Measurements from ENCODE around the gene NDUFB5. TPM values are rescaled to one million over a fixed set of nuclear protein-coding genes. Genes with fewer than 3 reads are reported as not detected.

NDUFB5 gene
- total and polyA plus RNA-seq, 2 donors (not counting 1 experiment from before 2014, with no cell fraction given), result 16.1 to 52.9 TPM

DNA sequence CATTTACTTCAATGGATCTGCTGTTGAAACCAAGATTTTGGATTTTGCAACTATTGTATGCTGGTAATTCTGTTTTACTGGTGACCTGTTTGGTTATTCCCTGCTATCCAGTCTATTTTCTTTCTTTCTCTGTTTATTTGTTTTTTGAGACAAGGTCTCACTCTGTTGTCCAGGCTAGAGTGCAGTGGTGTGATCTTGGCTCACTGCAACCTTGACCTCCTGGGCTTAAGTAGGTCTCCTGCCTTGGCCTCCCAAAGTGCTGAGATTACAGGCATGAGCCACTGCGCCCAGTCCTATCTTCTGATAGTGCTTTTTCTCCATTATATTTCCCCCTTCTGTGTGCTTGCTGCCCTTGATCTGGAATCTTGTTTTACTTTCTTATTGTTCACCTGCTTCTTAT lies 63.8 kb downstream of the NDUFB5 start:
- no peak overlapping the region for H3K27ac ChIP-seq (ENCODE audit: low read length in 2 of 2)
- Mint-ChIP-seq H3K4me1 (no peaks in the 10 kb centered on the region), H3K27ac (no peak overlapping the region), H3K9me3 (ENCODE audit: insufficient read depth) (no peaks in the 10 kb centered on the region), H3K27me3 (no peaks in the 10 kb centered on the region), H3K4me3 (no peak overlapping the region)
- DNase-seq (no peak), ATAC-seq (ENCODE audit: low read depth) (no peak)
- H3K36me3 ChIP-seq (replicated peaks in 1 of 2; ENCODE audit: control extremely low read depth in 1 of 2, control insufficient read depth in 1 of 2, extremely low read depth in 1 of 2, insufficient read depth in 2 of 2, low read length in 1 of 2), result no peaks in the 10 kb centered on the region
- no peak overlapping the region for H2AFZ ChIP-seq (ENCODE audit: insufficient read depth, low read depth, low read length, poor library complexity, severe bottlenecking)
- POLR2A ChIA-PET, result no interaction called here
- no CpG with 5 or more reads among the region's 1 CpG for WGBS (ENCODE audit: insufficient coverage)
- no peak overlapping the region for H3K4me2 ChIP-seq (replicated peaks; ENCODE audit: low read depth, low read length, poor library complexity, severe bottlenecking)
- no peak overlapping the region for H3K4me3 ChIP-seq (ENCODE audit: control extremely low read depth in 1 of 5, extremely low read depth in 1 of 5, insufficient read depth in 1 of 5, low read depth in 2 of 5, low read length in 4 of 5)
- CTCF ChIA-PET, result no interaction called here
- TF ChIP-seq EZH2 (IDR thresholded peaks at IDR 0.05; ENCODE audit: borderline replicate concordance, insufficient read depth, low read depth, low read length, poor library complexity, severe bottlenecking), result no peak
- TF ChIP-seq, protein P1, sequence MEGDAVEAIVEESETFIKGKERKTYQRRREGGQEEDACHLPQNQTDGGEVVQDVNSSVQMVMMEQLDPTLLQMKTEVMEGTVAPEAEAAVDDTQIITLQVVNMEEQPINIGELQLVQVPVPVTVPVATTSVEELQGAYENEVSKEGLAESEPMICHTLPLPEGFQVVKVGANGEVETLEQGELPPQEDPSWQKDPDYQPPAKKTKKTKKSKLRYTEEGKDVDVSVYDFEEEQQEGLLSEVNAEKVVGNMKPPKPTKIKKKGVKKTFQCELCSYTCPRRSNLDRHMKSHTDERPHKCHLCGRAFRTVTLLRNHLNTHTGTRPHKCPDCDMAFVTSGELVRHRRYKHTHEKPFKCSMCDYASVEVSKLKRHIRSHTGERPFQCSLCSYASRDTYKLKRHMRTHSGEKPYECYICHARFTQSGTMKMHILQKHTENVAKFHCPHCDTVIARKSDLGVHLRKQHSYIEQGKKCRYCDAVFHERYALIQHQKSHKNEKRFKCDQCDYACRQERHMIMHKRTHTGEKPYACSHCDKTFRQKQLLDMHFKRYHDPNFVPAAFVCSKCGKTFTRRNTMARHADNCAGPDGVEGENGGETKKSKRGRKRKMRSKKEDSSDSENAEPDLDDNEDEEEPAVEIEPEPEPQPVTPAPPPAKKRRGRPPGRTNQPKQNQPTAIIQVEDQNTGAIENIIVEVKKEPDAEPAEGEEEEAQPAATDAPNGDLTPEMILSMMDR (IDR thresholded peaks at IDR 0.05), result no peak
- intact Hi-C loops (cut with micrococcal nuclease), result no loop called here
- no peaks in the 10 kb centered on the region for H3K9me3 ChIP-seq (ENCODE audit: control extremely low read depth in 1 of 3, control insufficient read depth in 2 of 3, insufficient read depth in 1 of 3, low read length in 2 of 3)
- peaks cover 7% of the 10 kb centered on the region for H4K20me1 ChIP-seq (ENCODE audit: control insufficient read depth, insufficient read depth, low read length, poor library complexity, severe bottlenecking)
- H3K79me2 ChIP-seq (ENCODE audit: control insufficient read depth, insufficient read depth, low read length), result peaks cover 54% of the 10 kb centered on the region
- H3K9ac ChIP-seq (ENCODE audit: low read length), result no peak overlapping the region
- no peaks in the 10 kb centered on the region for H3K27me3 ChIP-seq (replicated peaks in 1 of 4; ENCODE audit: control extremely low read depth in 1 of 4, control insufficient read depth in 3 of 4, insufficient read depth in 4 of 4, low read length in 3 of 4)
- H3K4me1 ChIP-seq (ENCODE audit: control insufficient read depth in 2 of 2, insufficient read depth in 2 of 2, low read length in 2 of 2), result no peaks in the 10 kb centered on the region

DNA sequence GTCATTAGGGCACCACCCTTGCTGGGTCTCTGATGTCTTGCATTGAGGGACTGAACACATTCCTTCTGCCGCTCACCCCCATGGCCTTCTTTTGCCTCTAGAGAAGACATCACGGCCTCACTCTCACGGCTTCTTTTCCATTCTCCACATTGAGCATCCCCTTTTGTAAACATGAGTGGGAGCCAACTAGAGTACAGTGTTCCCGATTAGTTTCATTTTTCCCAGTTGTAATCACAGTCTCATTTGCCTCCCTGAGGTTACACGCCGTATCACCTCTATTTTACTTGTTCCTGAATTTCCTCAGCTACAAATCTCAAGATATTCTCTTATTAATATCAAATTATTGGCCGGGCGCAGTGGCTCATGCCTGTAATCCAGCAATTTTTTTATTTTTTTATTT lies 65.7 kb downstream of the NDUFB5 start:
- intact Hi-C loops (cut with micrococcal nuclease), result no loop called here
- no peak overlapping the region for H3K27ac ChIP-seq (ENCODE audit: low read length in 2 of 2)
- no peak overlapping the region for H2AFZ ChIP-seq (ENCODE audit: insufficient read depth, low read depth, low read length, poor library complexity, severe bottlenecking)
- H3K4me3 ChIP-seq (ENCODE audit: control extremely low read depth in 1 of 5, extremely low read depth in 1 of 5, insufficient read depth in 1 of 5, low read depth in 2 of 5, low read length in 4 of 5), result no peak overlapping the region
- H3K36me3 ChIP-seq (replicated peaks in 1 of 2; ENCODE audit: control extremely low read depth in 1 of 2, control insufficient read depth in 1 of 2, extremely low read depth in 1 of 2, insufficient read depth in 2 of 2, low read length in 1 of 2), result no peaks in the 10 kb centered on the region
- DNase-seq (no peak), ATAC-seq (ENCODE audit: low read depth) (no peak)
- no peak overlapping the region for H3K9ac ChIP-seq (ENCODE audit: low read length)
- no peaks in the 10 kb centered on the region for H3K27me3 ChIP-seq (replicated peaks in 1 of 4; ENCODE audit: control extremely low read depth in 1 of 4, control insufficient read depth in 3 of 4, insufficient read depth in 4 of 4, low read length in 3 of 4)
- Mint-ChIP-seq H3K9me3 (ENCODE audit: insufficient read depth) (no peaks in the 10 kb centered on the region), H3K4me3 (no peak overlapping the region), H3K4me1 (no peaks in the 10 kb centered on the region), H3K27ac (no peak overlapping the region), H3K27me3 (no peaks in the 10 kb centered on the region)
- no peaks in the 10 kb centered on the region for H3K9me3 ChIP-seq (ENCODE audit: control extremely low read depth in 1 of 3, control insufficient read depth in 2 of 3, insufficient read depth in 1 of 3, low read length in 2 of 3)
- peaks cover 40% of the 10 kb centered on the region for H3K79me2 ChIP-seq (ENCODE audit: control insufficient read depth, insufficient read depth, low read length)
- no peak overlapping the region for H3K4me2 ChIP-seq (replicated peaks; ENCODE audit: low read depth, low read length, poor library complexity, severe bottlenecking)
- TF ChIP-seq, protein P1 (IDR thresholded peaks at IDR 0.05), result no peak
- TF ChIP-seq EZH2 (IDR thresholded peaks at IDR 0.05; ENCODE audit: borderline replicate concordance, insufficient read depth, low read depth, low read length, poor library complexity, severe bottlenecking), result no peak
- 95% methylated on average over 8 of the region's 8 CpGs for WGBS (ENCODE audit: insufficient coverage)
- ChIA-PET CTCF (no interaction called here), POLR2A (no interaction called here)
- H3K4me1 ChIP-seq (ENCODE audit: control insufficient read depth in 2 of 2, insufficient read depth in 2 of 2, low read length in 2 of 2), result no peaks in the 10 kb centered on the region
- H4K20me1 ChIP-seq (ENCODE audit: control insufficient read depth, insufficient read depth, low read length, poor library complexity, severe bottlenecking), result no peaks in the 10 kb centered on the region
